Measurements from ENCODE around the gene PARVA. TPM values are rescaled to one million over a fixed set of nuclear protein-coding genes. Genes with fewer than 3 reads are reported as not detected.

Gene PARVA
- polyA plus RNA-seq, 1 donor from 2014 or later, result not detected

- H3K9me3 Mint-ChIP-seq, result no peaks in the 10 kb centered on the region
- H3K27ac Mint-ChIP-seq, result no peak overlapping the region
- no peaks in the 10 kb centered on the region for H3K36me3 Mint-ChIP-seq
- no peaks in the 10 kb centered on the region for H3K27me3 Mint-ChIP-seq
- no peaks in the 10 kb centered on the region for H3K4me1 Mint-ChIP-seq
- H3K4me3 Mint-ChIP-seq, result no peak overlapping the region
Measured at GRCh38 chr11:12496181-12497025, 119.0 kb downstream of the PARVA start.

DNA sequence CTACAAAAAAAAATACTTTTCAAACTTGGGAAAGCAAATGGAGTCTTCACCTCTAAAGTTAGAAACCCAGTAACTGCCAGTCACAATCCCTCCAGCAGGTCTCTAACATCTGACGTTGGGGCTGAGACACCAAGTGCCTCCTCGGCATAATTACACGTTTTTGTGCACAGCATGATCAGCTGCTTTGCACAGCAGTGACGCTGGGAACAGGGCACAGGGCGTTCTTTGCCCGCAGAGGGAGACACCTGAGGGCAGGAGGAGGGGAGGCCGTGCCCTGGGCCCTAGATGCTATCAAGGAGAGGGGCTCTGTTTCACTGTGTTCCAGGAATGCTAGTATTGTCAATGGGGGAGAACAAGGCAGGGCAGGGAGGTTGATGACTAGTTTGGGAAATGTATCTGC, 120.1 kb downstream of the PARVA start:
- H3K9me3 Mint-ChIP-seq, result no peaks in the 10 kb centered on the region
- no peaks in the 10 kb centered on the region for H3K27me3 Mint-ChIP-seq
- H3K4me1 Mint-ChIP-seq, result no peaks in the 10 kb centered on the region
- no peak overlapping the region for H3K4me3 Mint-ChIP-seq
- H3K27ac Mint-ChIP-seq, result no peak overlapping the region
- H3K36me3 Mint-ChIP-seq, result no peaks in the 10 kb centered on the region

DNA sequence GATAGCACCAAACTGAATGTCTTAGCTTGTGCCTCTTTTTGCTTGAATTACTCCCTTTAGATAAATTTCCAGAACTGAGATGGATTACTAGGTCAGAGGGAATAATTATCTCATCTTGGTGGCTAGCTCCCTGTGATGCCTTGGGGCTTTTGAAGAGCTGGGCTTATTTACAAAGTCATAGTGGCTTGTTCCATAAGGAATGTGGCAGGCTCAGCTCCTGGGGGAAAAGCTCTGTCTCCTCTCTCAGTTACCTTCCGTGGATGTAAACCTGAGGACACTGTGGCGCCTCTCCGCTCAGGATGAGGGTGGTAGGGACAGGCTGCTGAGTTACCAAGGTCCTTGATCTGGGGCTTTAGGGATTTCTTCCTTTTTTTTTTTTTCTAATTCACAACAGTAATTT, 121.7 kb downstream of the PARVA start:
- Mint-ChIP-seq H3K36me3 (no peaks in the 10 kb centered on the region), H3K27me3 (no peaks in the 10 kb centered on the region), H3K4me1 (no peaks in the 10 kb centered on the region), H3K27ac (no peak overlapping the region), H3K4me3 (no peak overlapping the region), H3K9me3 (no peaks in the 10 kb centered on the region)

DNA sequence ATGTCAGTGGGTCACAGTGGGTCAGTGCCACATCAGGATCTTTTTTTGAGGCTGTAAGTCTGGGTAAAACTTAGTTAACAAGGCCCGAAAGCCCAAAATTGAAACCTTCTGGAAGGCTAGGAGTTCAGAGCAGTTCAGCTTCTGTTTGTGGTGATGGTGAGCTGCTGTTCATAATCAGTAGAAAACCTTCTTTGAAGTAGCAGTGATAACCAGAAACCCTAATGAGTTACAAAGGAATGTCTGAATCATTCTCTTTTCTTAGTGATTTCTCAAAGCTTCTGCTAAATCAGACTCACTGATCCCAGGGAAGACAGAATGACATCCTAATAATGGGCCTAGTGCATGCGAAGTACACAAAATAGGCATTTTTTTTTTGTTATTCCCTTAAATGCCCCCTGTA, 124.7 kb downstream of the PARVA start:
- Mint-ChIP-seq H3K4me3 (no peak overlapping the region), H3K4me1 (no peaks in the 10 kb centered on the region), H3K27me3 (no peaks in the 10 kb centered on the region), H3K36me3 (no peaks in the 10 kb centered on the region), H3K27ac (no peak overlapping the region), H3K9me3 (no peaks in the 10 kb centered on the region)

GRCh38 chr11:12503039-12503484, 125.7 kb downstream of the PARVA start:
- no peak overlapping the region for H3K27ac Mint-ChIP-seq
- H3K9me3 Mint-ChIP-seq, result no peaks in the 10 kb centered on the region

GRCh38 chr11:12503886-12504285, 126.5 kb downstream of the PARVA start:
- H3K4me3 Mint-ChIP-seq, result no peak overlapping the region
- H3K9me3 Mint-ChIP-seq, result no peaks in the 10 kb centered on the region
- no peak overlapping the region for H3K27ac Mint-ChIP-seq
- no peaks in the 10 kb centered on the region for H3K36me3 Mint-ChIP-seq
- H3K4me1 Mint-ChIP-seq, result peaks cover 0 to 3% (median 0%) of the 10 kb centered on the region in 3 donors
- no peaks in the 10 kb centered on the region for H3K27me3 Mint-ChIP-seq

More at GRCh38 chr11:12503039-12503484, 125.7 kb downstream of the PARVA start:
- Mint-ChIP-seq H3K27me3 (no peaks in the 10 kb centered on the region), H3K36me3 (no peaks in the 10 kb centered on the region), H3K4me1 (peaks cover 0 to 3% (median 0%) of the 10 kb centered on the region in 3 donors), H3K4me3 (no peak overlapping the region)

DNA sequence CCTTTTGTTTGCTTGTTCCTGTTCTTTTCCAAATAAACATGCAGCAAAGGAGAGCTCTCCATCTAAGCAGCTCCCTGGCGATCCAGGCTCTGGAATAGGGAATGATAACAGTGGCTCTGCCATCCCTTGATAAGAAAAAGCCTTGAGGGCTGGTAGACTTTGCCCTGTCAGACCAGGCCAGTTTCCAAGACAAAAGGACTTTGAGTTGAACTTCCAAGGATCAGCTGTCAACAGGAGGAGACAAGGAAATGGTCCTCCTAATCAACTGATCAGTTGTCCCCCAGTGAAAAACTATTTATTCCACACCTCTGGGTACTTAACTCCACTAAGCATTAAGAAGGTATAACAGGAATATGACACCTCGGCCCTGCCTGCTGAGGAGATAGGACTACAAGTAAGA, 127.8 kb downstream of the PARVA start:
- no peak overlapping the region for H3K4me3 Mint-ChIP-seq
- no peaks in the 10 kb centered on the region for H3K36me3 Mint-ChIP-seq
- no peaks in the 10 kb centered on the region for H3K27me3 Mint-ChIP-seq
- no peaks in the 10 kb centered on the region for H3K9me3 Mint-ChIP-seq
- H3K4me1 Mint-ChIP-seq, result peaks cover 0 to 3% (median 0%) of the 10 kb centered on the region in 3 donors
- no peak overlapping the region for H3K27ac Mint-ChIP-seq

GRCh38 chr11:12506404-12506921, 129.1 kb downstream of the PARVA start:
- H3K27ac Mint-ChIP-seq, result no peak overlapping the region
- H3K4me3 Mint-ChIP-seq, result no peak overlapping the region
- H3K4me1 Mint-ChIP-seq, result peaks cover 0 to 3% (median 0%) of the 10 kb centered on the region in 3 donors
- no peaks in the 10 kb centered on the region for H3K9me3 Mint-ChIP-seq
- no peaks in the 10 kb centered on the region for H3K36me3 Mint-ChIP-seq
- no peaks in the 10 kb centered on the region for H3K27me3 Mint-ChIP-seq

- no peak overlapping the region for H3K27ac Mint-ChIP-seq
- H3K4me3 Mint-ChIP-seq, result peak overlapping the region in 1 of 4 donors; percentile 9
- H3K36me3 Mint-ChIP-seq, result no peaks in the 10 kb centered on the region
- H3K27me3 Mint-ChIP-seq, result no peaks in the 10 kb centered on the region
- H3K9me3 Mint-ChIP-seq, result no peaks in the 10 kb centered on the region
- peaks cover 0 to 3% (median 0%) of the 10 kb centered on the region in 3 donors for H3K4me1 Mint-ChIP-seq
Measured at GRCh38 chr11:12507391-12507790, 130.0 kb downstream of the PARVA start.

DNA sequence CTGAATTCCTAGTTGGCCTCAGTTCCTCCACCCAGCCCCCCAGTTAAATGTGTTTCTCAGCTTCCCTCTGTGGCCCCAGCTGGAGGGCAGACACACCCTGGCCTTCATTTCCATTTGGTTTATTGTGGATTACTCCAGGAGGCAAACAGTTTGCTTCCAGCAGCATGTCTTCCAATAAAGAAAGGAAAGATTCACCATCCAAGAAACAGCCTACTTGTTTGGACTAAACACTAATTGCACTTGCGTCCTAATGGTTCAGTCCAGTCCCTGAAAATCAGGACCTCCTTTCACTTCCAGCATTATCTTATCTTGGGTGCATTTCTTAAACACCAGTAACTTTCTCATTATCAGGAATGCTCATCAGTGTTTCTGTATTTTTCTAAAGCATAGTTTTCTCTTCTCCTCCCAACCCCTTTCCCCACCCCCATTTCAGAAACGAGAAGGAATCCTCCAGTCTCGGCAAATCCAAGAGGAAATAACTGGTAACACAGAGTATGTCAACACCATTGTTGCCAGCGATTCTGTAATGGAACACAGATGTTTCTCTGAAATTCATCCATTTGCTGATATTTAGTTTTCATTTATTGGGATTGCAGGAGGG, 130.9 kb downstream of the PARVA start:
- H3K9me3 Mint-ChIP-seq, result no peaks in the 10 kb centered on the region
- H3K27ac Mint-ChIP-seq, result no peak overlapping the region
- no peak overlapping the region for H3K4me3 Mint-ChIP-seq
- peaks cover 0 to 3% (median 0%) of the 10 kb centered on the region in 3 donors for H3K4me1 Mint-ChIP-seq
- H3K36me3 Mint-ChIP-seq, result no peaks in the 10 kb centered on the region
- H3K27me3 Mint-ChIP-seq, result no peaks in the 10 kb centered on the region

DNA sequence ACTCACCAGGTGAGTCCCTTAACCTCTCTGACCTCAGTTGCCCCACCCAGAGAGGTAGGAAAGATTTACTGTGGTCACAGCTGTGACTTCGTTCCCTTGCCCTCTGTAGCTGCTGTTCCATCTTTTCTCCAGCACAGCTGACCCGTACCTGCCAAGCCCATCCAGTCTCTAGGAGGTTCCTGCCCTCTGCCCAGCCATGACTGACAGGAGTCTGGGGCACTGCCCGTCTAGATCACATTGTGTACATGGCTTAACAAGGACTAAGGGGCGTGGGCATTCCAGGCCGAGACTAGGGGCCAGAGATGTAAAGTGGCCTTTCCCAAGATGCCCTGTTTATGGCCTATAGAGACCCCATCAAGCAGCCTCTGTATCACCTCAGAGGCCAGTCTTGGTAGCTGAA, 132.0 kb downstream of the PARVA start:
- Mint-ChIP-seq H3K9me3 (no peaks in the 10 kb centered on the region), H3K4me3 (peak overlapping the region in 1 of 4 donors; percentile 37), H3K27ac (no peak overlapping the region), H3K36me3 (no peaks in the 10 kb centered on the region), H3K4me1 (peaks cover 0 to 3% (median 0%) of the 10 kb centered on the region in 3 donors), H3K27me3 (no peaks in the 10 kb centered on the region)

DNA sequence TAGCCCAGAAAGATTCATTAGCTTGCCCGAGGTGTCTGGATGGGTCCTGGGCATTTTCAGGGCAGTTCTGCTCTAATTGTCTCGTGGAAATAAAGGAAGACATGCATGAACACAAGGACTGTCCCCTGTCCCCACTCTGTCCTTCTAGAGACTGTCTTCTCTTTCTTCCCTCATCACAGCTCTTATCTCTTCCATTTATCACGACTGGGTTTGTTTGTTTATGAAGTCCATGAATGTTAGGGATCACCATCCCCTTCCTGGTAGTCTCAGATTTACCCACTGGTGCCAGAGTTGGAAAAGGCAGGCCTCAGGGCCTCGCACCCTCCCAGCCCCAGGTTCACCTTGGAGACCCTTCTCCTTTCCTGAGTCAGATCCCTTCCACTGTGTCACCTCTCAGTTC, 134.8 kb downstream of the PARVA start:
- Mint-ChIP-seq H3K9me3 (no peaks in the 10 kb centered on the region), H3K27me3 (no peaks in the 10 kb centered on the region)

GRCh38 chr11:12512826-12513395, 135.5 kb downstream of the PARVA start:
- Mint-ChIP-seq H3K9me3 (no peaks in the 10 kb centered on the region), H3K27ac (no peak overlapping the region), H3K36me3 (no peaks in the 10 kb centered on the region), H3K27me3 (no peaks in the 10 kb centered on the region), H3K4me1 (no peaks in the 10 kb centered on the region), H3K4me3 (no peak overlapping the region)

More for the DNA sequence above, 134.8 kb downstream of the PARVA start:
- Mint-ChIP-seq H3K36me3 (no peaks in the 10 kb centered on the region), H3K4me1 (peaks cover 0 to 2% (median 0%) of the 10 kb centered on the region in 3 donors), H3K4me3 (no peak overlapping the region), H3K27ac (no peak overlapping the region)

DNA sequence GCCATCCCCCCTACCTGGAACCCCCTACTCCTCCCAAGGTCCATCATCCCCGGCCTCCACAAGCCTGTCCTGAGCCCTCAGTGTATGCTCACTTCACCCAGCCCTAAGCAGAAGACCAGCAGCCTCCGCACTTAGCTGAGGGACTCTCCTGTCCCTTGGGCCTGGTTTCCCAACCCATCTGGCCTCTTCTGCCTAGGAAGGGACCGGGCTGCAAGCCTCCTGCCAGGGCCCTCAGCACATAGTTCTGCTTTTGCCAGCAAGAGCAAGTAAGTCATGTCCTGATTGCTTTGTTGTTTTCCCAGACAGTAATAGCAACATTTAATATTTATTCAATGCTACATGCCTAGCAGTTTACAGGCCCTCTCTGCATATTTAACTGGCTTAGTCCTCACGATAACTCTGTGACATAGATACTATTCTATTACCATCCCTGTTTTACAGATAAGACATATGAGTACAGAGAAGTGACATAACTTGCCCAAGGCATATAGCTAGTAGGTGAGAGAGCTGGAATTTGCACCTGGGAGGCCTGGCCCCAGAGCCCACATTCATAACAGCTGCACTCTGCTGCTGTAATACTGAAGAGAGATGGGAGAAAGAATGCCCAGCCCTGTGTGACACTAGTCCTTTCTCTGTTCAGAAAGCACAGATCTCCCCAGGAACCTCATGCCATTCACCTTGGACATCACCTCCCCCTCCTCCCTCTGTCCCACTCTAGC, 139.2 kb downstream of the PARVA start:
- no peaks in the 10 kb centered on the region for H3K4me1 Mint-ChIP-seq
- no peaks in the 10 kb centered on the region for H3K27me3 Mint-ChIP-seq
- H3K36me3 Mint-ChIP-seq, result no peaks in the 10 kb centered on the region
- no peak overlapping the region for H3K4me3 Mint-ChIP-seq
- H3K27ac Mint-ChIP-seq, result no peak overlapping the region
- H3K9me3 Mint-ChIP-seq, result no peaks in the 10 kb centered on the region

DNA sequence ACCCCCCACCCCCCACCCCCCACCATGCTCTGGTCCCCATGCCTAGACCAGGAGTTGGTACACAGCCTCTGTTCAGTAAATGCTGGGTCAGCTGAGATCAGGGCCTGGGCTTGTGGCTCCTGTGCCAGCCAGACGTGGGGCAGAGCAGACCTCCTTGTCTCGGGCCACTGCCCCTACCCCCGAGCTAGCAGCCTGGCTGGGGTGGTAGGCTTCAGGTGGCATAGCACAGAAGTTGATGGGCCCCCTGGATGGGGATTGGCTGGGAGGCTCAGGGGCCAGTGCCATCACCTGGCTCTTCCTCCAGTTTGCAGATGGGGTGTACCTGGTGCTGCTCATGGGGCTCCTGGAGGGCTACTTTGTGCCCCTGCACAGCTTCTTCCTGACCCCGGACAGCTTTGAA, 139.9 kb downstream of the PARVA start:
- Mint-ChIP-seq H3K27me3 (no peaks in the 10 kb centered on the region), H3K4me3 (no peak overlapping the region), H3K36me3 (no peaks in the 10 kb centered on the region), H3K27ac (no peak overlapping the region), H3K9me3 (no peaks in the 10 kb centered on the region), H3K4me1 (no peaks in the 10 kb centered on the region)
